SKM-1 (cell line): ENCODE measurements around the gene MSL3B.

ENCODE experiments used
- DNase-seq: peaks from one replicate; lab custom pipeline; 2025; ENCODE audit not compliant: unreplicated experiment; lab: John Stamatoyannopoulos, UW

Gene MSL3B

DNA sequence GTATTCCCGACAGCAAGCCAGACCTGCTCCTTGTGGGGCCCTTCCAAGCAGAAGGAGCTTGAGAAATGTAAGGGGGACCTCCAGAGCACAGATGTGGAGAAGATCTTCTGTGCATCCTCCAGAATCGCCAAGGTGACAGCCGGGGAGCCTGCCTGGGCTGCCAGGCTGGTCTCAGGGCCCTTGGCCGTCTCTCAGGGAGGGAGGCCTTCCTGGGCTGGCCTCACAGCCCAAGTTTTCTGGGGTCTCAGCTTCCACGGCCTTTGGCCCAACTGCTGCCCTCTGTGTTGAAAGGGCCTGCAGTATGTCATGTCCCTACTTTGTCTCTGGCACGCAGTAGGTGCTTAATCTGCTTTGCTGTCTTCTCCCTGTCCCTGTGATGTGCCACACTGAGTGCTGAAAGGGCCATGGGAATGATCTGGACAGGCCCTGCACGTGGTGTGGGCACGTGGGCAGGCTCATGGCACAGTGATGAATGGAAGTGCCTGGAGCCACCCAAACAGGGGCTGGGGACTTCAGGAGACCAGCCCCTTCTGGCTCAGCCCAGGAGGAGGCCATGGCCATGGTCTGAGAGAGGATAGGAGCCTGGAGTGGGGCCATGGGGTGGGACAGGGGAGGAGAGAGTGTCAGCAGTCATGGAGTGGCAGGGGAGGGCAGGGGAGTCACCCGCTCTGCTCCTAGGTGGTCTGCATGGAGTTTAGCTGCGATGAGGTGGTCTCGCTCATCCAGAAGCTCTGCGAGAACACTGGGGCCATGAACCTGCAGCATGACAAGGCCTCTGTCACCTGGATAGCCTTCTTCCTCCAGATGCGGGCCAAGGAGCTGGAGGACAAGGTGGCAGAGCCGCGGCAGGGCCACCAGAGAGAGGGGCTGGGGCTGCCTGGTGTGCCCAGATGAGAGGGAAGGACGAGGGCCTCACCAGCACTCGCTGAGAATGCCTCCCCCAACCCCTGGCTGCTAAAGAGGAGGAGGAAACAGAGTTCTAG lies 49.3 kb downstream of the MSL3B start:
- no peak for DNase-seq

DNA sequence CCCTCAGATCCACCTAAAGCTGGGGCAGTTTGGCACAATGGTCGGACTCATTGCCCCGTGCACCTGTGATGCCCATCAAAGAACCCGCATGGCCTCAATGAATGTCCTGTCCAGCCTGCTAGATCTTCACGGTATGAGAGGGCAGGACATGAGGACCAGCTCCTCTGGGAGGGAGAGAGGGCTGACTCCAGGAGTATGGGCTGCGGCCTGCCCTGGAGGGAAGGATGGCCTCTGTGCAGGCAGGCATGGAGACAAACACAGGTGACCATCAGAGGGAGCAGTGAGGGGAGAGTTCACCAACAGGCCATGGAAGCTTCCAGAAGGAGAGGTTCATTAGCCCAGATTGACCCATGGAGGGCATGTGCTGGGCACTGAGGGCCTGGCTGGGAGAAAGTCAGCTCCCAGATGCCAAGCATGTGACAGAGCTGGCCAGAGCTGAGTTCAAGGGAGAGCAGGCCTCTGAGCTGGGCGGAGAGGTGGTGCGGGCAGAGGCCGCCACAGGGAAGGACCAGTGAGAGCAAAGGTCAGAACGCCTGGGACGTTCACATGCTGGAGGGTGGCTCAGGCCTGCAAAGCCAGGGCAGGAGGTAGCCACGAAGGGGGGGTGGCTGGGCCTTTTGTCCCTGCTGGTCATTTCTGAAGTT lies 50.1 kb downstream of the MSL3B start:
- no peak for DNase-seq

DNA sequence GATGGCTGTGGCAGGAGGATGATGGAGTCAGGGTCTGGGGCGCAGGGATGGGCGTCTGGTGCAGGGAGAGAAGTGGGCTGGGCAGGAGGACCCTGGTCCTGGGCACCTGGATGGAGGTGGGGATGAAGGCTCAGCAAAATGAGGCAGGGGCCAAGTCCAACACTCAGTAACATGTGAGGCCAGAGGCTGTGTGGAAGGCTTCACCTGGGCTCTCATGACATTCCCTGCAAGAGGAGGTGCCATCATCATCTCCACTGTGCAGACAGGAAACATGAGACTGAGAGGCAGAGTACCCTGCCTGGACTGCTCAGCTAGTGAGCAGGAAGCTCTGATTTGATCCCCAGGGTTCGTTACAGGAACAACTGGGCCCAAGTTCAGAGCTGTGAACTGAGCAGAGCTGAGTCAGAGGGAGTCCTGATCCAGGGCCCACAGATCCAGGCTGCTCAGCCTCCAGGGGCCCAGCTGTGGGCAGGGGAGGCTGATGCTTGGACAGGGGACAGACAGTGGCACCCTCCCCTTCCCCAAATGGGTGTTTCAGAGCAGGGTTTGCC lies 50.8 kb downstream of the MSL3B start:
- DNase-seq: no peak

DNA sequence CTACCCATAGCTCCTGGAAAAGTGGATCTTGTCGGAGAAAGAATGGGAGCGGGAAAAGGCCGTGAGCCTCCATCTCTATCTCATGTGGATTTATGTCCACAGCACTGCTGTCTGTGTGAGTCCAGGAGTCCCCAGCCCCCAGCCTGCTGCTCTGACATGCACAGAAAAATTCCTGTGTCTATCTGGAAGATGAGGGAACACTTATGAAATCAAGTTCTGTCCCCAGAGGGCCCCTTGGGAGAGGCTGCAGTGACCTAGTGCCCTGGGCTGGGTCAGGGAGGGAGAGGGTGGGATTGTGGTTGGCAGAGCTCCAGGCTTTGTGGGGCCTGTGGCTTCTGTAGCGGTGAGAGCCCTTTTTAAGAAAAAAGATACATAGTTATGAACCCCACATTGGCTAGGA lies 51.4 kb downstream of the MSL3B start:
- no peak for DNase-seq

DNA sequence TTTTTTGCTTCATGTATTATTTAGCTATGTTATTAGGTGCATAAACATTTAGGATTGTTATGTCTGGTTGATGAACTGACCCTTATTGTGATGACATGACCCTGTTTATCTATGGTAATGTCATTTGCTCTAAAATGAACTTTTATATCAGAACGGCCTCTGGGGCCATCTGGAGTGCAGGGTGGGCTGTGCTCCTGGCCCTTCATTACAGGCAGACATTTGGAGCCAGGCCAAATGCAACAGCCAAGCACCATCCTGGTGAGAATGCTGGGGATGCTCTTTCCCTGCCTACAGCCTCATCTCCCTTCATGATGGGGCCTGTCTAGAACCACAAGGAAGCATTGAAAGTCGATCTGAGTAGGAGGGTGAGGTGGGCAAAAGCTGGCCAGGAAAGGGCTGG lies 51.9 kb downstream of the MSL3B start:
- DNase-seq: no peak

DNA sequence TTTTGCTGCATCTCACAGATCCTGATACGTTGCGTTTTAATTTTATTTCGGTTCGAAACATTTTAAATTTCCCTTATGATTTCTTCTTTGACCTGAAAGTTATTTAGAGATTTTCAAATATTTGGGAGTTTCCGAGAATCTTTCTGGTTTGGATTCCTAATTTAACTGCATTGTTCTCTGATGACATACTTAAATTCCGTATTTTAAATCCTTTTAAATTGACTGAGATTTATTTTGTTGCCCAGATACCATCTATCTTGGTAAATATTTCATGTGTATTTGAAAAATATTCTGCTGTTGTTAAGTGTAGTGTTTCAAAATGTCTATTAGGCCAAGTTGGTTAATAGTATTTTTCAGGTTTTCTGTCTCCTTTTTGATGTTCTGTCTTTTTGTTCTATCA lies 52.3 kb downstream of the MSL3B start:
- no peak for DNase-seq
